Stimulated activated CD4-positive, alpha-beta T cell treated with anti-CD3 and anti-CD28 coated beads, Interleukin-1b, Interleukin-23, amount 100 ng/mL, for 4 hours (primary cell): ENCODE results near the gene ATP6V0A4.
"Not testable (repeated sequence)": the region's sequence is repeated elsewhere in the genome, so short reads cannot be mapped to it uniquely, and the experiment has no call there.

Experiments used
- DNase-seq, 2 donors: peaks; one replicate each; pipeline ENCODE4 v3.0.0-alpha.2; 2020; ENCODE audit warnings: low read depth in 2 of 2

The ATP6V0A4 gene

DNA sequence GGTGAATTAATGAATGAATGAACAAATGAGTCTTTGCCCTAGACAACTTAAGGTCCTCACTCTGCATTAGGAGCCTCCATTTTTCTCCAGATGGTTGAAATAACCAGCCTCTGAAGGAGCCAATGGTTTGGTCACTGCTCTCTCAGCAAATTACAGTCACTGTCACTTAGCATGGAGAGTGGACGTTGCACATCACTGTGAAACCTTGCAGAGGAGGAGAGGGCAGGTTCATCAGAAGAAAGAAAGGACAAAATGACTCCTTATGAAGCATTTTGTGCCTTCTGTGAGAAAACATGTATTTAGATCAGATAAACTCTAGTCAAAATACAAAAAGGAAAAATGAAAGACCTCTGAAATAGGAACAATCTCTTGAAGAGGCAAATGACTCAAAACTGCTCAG lies 6.6 kb upstream of the ATP6V0A4 start:
- no peak for DNase-seq

DNA sequence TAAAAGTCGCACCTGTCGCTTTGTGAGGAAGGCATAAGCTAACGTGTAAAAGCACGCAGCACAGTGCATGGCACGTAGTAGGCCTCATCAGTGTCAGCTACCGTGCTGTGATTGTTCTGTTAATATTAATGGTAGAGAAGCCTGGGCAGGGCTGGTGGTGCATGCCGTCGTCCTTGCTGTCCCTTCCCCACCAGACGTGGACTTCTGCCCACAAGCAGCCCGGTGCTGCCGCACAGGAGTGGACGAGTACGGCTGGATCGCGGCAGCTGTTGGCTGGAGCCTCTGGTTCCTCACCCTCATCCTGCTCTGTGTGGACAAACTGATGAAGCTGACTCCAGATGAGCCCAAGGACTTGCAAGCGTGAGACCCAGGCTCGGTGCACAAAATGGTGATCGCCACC lies 4.7 kb upstream of the ATP6V0A4 start:
- DNase-seq: no peak

DNA sequence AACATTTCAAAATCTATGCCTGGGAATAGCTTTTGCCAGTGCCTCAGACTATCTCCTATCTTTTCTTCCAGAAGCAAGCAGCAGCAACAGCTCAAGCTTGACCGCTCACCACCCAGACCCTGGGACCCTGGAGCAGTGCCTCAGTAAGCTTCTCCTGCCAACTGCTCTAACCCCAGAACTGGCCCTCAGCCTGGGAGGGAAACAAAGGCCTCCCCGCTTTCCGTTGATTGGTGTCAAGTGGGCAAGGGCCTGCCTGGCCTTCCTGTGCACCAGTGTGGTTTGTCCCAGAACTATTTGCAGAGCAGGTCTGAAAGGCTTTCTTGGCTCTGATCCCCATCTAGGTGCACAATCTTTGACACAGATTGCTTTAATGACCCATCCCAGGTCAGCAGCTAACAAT lies 3.3 kb upstream of the ATP6V0A4 start:
- DNase-seq: no peak

DNA sequence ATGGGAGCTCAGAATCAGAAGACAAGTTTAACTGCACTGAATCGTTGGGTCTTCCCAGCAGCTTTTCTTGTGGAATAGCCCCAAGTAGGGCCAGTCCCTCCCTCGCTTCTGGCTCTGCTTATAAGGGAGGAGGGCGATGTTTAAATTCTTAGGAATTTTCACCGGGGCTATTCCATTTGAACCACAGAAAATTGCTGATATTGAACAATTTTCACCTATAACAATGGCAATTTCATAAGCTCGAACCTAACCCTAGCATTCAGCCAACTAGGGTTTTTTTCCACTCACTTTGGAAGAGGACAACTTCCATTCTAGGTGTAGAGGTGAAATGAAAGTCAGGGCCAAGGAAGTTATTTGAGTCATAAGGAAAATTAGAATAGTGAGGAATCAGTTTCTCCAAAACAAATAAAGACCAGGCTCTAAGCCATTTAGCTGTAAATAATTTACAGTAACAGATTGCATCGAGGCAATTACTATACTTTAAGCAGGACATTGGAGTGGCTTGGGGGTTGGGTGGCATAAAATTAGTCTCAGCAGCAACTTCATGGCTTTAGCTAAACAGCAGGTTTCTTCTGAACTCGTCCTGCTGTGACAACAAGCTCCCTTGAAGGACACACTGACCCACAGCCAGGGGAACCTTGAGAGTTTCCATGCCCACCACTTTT lies 1.5 kb upstream of the ATP6V0A4 start:
- no peak for DNase-seq

DNA sequence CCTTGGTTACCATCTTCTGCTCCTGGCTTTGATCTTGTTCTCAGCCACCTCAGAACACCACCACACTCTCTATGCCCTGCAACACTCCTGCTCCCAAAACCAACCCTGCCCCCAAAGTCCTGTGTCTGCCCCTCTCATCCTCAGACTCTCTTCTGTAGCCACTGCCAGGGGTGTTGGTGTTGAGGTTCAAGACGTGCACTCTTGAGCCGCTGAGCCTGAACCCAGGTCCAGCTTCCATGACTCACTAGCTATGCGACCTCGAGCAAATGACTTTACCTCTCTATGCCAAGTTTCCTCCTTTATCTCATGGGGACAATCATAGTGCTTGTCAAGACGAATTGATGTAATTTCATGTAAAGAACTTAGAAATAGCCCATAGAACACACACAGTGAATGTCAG lies 840 bp upstream of the ATP6V0A4 start:
- DNase-seq: no peak

DNA sequence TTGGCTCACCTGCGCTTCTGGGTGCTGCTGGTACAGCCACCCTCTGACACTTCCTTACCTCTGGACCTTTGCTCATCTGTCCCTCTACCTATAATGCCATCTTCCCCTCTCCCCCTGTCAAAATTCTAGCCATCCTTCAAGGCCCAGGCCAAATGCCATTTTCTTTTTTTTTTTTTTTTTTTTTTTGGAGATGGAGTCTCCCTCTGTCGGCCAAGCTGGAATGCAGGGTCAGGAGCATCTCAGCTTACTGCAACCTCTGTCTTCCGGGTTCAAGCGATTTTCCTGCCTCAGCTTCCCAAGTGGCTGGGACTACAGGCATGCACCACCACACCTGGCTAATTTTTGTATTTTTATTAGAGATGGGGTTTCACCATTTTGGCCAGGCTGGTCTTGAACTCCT lies 950 bp downstream of the ATP6V0A4 start:
- not testable (repeated sequence) for DNase-seq

DNA sequence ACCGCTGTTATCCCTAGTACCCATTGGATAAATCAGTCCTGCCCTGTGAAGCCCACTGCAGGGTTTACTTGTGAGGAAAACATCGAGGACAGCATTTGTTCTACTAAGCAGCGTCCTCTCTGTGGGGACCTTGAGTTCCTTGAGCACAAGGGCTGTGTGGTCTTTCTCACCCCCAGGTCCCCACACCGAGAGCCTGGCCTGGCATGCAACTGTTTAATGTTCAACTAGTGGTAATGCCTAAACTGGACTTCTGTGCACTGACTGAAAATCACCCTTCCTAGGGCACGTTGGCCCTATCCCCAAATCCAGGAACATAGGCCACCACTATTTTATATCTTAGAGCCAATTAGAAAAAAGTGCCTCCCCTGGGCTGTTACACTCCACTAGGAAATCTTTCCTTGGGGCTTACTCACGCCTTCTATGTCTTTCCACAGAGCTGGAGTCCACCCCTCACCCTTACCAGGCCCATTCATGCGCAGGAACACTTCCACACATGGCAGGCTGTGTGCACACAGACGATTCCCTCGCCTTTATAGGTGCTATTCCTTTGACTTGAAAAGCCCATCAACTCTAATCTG lies 1.9 kb downstream of the ATP6V0A4 start:
- DNase-seq: no peak

DNA sequence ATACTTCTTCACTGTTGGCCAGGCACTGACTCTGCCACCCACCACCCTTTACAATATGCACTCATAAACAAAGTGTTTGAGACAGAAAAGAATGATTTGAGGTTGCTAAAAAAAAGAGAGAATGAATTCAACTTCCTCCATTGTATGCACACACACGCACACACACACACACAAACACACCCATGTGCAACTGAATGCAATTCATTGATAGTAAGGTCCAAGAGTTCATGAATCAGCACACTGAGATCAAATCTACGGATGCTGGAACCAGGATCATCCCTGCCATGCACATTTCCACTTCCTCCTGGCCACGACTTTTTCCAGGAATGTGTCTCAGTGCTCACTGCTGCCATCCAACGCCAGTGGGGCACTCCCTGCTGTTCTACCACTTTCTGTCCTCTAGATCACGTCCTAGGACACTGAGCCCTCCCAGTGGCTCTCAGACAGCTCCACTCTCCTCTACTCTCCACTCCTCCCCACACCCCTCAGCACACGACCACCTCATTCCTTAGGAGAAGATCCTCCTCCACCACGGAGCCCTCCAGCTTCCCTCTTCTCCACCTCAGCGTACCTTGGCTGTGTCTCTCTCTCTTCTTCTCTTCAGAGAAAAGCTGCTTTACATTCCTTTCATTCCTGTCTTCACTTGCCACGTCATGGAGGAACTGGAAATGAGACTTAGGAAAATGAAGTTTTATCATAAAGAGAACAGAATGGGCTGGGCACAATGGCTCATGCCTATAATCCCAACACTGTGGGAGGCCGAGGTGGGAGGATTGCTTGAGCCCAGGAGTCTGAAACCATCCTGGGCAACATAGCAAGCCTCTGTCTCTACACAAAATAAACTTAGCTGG lies 12.2 kb downstream of the ATP6V0A4 start:
- no peak for DNase-seq

DNA sequence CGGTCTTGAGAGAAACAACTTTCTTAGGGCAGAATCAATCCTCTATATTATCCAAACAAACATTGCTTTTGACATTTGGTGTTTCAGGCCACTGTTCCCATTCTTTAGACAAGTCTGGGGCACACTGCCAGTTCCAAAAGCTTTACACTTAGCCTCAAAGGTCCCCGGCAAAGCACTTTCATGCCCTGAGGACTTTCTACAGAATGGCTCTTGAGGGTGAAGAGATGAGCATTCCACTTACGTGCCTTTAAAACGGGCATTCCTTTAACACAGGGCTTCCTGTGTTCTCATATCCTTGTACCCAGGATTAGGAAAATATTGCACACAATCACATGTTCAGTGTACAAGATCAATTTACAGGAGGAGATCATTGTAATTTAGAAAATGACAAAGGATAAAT lies 13.3 kb downstream of the ATP6V0A4 start:
- DNase-seq: no peak

DNA sequence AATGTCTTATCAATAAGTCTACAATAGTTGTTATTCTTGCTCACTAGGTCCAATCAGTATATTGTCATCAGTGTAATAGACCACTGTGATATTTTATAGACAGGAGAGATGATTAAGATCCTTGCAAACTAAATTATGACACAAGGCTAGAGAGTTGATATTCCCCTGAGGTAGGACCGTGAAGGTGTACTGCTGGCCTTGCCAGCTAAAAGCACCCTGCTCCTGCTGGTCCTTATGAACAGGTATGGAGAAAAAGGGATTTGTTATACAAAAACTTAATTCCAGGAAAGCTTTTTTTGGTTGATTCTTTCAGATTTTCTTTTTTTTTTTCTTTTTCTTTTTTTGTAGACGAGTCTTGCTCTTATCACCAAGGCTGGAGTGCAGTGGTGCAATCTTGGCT lies 17.0 kb downstream of the ATP6V0A4 start:
- no peak for DNase-seq

DNA sequence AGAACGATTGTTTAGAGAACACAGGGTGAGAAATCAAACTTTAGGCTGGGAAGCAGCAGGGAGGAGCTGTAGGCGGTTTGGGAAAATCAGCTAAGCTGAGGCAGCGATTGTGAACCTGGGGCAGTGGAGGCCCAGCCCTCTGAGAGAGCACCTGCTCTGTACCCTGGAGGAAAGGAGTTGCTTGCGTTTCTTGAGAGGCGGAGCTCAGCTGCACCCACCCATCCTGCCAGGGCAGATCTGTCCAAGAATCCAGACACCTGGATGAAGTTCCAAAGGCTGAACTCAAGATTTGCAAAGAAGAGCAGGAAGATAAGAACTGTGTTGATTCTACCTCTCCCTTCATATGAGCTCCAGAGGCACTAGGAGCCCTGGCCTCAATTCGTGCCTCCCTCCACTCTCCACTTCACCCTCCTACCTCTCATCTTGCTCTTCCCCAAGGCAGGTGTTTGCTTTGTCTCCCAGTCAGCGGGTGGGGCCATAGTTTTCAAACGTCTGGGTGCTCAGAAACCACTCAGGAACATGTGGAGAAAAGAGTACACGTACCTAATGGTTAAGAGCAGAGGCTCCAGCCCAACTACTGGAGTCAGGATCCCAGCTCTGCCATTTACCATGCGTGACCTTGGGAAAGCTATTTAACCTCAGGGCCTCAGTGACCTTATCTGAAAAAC lies 21.7 kb downstream of the ATP6V0A4 start:
- no peak for DNase-seq

DNA sequence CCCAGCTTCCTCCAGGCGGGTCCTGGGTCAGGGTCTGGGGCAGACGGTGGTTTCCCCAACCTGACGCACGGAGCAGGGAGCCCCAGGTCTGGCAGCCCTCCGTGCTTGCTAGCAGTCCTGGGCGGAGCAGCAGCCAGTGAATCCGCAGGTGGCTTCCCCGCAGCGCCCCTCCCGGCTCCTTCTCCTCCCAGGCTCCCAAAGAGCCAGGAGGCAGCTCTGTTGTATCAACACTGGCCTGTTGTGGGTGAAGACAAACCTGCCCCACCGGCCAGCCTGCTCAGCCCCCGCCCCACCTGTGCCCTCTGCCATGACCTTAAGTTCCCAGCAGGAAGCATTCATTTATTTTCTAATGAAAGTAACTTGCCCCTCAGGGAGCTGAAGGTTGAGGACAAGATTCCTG lies 24.2 kb downstream of the ATP6V0A4 start:
- DNase-seq: no peak

DNA sequence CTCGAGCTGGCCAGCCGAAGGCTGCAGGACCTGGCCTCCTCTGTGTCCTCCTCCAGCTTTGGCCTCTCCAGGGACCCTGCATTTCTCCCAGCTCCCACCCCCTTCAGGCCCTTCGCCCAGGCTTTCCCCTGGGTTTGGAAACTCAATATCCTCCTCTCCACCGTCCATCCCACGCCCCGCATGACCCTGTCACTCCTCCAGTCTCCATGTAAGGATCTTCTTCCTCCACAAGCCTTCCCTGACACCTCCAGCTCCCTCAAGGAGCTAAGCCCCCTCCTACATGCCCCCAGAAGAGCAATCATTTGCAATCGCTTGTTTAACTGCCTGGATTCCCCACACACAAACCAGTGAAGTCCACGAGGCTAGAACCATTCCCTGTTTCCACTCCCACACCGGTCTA lies 24.8 kb downstream of the ATP6V0A4 start:
- no peak for DNase-seq

DNA sequence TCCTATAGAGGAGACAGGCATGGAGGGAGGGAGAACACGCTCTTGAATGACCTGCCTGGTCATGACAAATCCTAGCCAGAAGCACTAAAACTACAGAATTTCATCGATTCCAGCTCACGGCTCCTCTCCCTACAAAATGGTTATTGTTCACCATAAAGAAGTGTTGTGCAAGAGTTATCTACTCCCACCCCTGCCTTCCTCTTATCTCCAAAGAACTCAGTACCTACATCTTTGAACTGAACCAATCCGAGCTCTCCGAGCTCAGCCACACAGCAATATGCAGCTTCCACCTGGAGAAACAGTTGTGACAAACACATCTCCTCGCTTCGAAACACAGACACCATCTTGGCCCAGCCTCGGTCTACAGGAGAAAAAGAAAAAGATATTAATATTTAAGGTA lies 27.1 kb downstream of the ATP6V0A4 start:
- no peak for DNase-seq

DNA sequence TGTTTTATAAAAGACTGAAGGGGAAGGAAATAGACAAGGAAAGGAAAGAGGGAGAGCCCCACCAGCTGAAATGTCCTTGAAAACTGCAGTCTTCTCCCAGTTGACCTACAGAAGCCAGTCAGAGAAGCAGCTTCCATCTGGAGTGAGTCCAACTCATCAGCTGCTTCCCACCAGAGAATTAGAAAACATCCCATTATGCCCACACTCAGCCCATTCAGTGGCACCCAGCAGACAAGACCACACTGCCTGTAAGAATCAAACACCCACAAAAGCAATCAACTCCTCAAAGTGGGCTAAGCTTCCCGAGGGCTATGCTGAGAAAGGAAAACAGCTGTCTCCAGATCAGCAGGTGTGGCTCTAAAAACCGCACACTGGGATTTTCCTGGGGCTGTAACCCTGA lies 29.8 kb downstream of the ATP6V0A4 start:
- no peak for DNase-seq

DNA sequence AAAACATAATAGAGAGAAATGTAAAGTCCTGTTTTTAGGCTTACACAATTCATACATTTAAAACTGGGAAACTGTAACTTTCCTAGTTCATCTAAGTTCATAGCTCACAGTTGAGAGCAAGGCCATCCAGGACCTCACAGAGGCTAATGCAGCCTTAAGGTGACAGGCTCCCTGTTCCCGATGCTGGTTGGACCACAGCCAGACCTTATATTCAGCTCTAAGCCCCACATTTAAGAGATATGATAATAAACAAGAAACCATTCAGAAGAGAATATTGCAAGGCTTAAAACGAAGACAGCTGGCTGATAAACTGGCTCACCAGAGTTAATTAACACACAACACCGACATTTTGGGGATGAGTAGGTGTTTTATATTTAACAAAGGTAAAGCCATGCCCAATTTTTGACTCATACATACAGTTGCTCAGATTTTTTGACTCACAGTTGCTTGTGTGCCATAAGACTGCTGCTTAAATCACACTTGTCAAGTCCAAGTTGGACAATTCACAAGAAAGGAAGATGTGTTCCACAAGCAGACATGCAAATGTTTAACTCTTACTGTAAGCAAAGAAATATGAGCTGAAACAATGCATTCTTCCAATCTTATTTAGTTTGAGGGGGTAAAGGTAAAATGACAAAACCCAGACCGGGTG lies 41.3 kb downstream of the ATP6V0A4 start:
- DNase-seq: no peak

DNA sequence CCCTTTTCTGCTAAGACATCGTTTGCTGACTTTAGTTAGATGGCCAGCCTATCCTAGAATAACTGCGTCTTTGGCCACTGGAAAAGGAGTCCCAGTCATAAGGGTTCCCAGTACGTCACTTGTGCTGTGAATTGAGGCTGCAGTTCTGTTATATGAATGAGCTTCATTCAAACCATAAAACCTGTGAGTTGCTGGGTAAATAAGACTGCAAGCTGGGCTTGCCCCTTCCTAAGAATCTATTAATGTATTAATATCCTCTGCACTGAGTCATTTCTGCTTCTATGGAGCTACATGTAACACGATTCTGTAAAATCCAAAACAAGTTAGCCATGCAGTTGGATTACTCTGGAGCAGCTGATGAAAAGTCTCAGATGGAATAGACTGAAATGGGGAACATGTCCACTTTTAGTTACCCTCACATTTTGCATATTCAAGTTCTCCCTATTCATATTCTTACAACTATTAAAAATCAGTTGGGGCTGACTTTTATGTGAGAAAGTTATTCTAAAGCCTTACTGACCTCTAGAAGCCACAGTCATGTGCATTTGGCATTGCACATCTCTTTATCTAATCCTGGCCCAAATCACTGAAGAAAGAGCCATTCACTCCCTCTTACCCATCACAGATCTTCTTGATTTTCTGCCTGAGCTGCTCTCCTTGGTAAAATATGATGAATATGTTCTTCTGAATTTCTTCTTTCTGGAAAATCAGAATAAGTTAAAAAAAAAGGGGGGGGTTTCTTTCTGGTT lies 42.0 kb downstream of the ATP6V0A4 start:
- DNase-seq: no peak

DNA sequence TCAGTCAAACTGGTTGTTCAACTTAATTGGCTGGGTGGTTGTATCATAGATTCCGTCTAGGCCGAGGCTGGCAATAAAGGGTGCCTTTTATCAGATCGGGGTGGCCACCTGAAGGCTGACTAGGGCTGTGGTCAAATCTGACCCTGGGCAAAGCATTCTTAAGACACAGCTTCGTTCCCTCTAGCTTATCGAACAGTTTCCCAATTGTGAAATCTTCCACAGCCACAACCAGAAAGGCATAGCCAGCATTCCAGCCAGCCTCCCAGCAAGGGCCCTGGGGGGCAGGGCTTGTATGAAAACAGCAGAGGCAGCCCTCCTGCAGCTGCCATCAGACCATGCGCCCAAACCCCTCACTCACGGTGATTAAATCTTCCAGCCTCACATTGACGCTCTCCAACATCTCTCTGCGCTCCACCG lies 42.7 kb downstream of the ATP6V0A4 start:
- DNase-seq: no peak

DNA sequence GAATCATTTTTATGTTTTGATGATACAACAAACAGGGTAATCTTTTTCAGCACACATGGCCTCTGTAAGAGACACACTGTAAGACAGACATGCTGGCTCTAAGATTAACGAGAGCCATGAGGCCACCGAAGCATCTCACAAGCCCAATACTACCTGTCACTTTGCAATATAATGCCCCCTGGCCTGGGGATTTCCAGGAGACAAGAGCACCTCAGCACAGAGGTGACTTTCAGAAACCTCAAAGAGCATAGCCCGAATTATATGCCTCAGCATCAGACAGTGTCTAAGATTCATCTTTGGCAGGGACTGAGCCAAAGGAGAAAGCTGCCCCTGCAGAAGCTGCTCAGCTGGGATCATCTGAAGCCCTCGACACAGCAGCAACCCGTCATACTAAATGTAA lies 44.4 kb downstream of the ATP6V0A4 start:
- DNase-seq: no peak

DNA sequence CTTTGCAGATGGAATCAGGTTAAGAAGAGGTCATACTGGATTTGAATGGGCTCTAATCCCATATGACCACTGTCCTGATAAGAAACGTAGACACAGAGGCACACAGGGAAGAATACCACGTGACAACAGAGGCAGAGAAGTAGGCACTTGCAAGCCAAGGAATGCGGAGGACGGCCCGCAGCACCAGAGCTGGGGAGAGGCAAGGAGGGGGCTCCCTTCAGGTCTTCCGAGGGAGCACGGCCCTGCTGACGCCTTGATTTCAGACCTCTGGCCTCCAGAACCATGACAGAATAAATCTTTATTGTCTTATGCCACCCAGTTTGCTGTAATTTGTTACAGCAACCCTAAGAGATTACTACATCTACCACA lies 44.9 kb downstream of the ATP6V0A4 start:
- DNase-seq: no peak

DNA sequence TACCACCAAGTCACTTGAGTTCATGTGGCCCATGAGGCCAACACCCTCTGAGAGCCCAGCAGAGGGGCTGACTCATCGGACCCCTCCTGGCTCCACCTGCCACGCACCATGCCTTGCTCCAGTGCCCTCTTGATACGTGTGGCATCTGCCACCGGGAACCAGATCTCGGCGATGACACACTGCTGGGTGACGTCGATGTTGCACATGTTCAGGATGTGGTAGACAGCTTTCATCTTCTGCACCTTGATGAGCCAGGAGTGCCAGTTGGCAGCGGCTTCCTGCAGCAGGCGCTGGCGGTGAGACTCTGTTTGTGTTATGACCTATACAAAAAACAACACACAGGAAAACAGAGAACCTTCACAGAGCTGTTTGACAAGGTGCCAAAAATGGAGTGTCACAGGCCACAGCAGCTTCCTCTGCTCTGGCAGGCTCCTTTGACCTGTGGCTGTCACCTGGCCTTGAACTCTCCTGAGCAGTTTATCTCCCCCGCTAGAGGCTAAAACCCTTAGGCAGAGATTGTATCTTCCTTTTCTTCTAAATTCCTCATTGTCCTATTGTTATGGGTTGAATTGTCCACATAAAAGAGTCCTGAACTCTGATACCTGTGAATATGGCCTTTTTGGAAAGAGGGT lies 45.4 kb downstream of the ATP6V0A4 start:
- DNase-seq: peak; percentile 62 to 85
